ENCODE results near the gene PRR7. TPM values are rescaled to one million over a fixed set of nuclear protein-coding genes. Genes with fewer than 3 reads are reported as not detected.

PRR7 gene
- total RNA-seq, 1 donor from 2014 or later, result 1.7 TPM

GRCh38 chr5:177429248-177430040 lies 17.2 kb upstream of the PRR7 start:
- intact Hi-C loops (cut with DNase I), result no loop called here
- peak overlapping the region; percentile 80 for H3K4me3 ChIP-seq
- no peaks in the 10 kb centered on the region for H3K27me3 ChIP-seq (ENCODE audit: low read depth)
- DNase-seq (peak; percentile 90), ATAC-seq (peak; percentile 2 to 30)
- no peak for TF ChIP-seq CTCF (IDR thresholded peaks at IDR 0.05)
- H3K27ac ChIP-seq, result peak overlapping the region; percentile 90
- H3K4me1 ChIP-seq, result peaks cover 65% of the 10 kb centered on the region
- H3K36me3 ChIP-seq, result peaks cover 36% of the 10 kb centered on the region
- H3K9me3 ChIP-seq, result no peaks in the 10 kb centered on the region

- H3K9me3 ChIP-seq, result no peaks in the 10 kb centered on the region
- H3K36me3 ChIP-seq, result peaks cover 45% of the 10 kb centered on the region
- no peak for TF ChIP-seq CTCF (IDR thresholded peaks at IDR 0.05)
- ATAC-seq (no peak), DNase-seq (no peak)
- H3K27ac ChIP-seq, result peak overlapping the region; percentile 90
- intact Hi-C loops (cut with DNase I), result no loop called here
- H3K4me1 ChIP-seq, result peaks cover 62% of the 10 kb centered on the region
- H3K4me3 ChIP-seq, result no peak overlapping the region
- H3K27me3 ChIP-seq (ENCODE audit: low read depth), result no peaks in the 10 kb centered on the region
Measured at GRCh38 chr5:177430140-177430951, 16.3 kb upstream of the PRR7 start.

- ATAC-seq (no peak), DNase-seq (no peak)
- H3K9me3 ChIP-seq, result no peaks in the 10 kb centered on the region
- TF ChIP-seq CTCF (IDR thresholded peaks at IDR 0.05), result no peak
- peaks cover 58% of the 10 kb centered on the region for H3K4me1 ChIP-seq
- H3K27ac ChIP-seq, result peak overlapping the region; percentile 90
- no peaks in the 10 kb centered on the region for H3K27me3 ChIP-seq (ENCODE audit: low read depth)
- intact Hi-C loops (cut with DNase I), result no loop called here
- H3K4me3 ChIP-seq, result peak overlapping the region; percentile 2
- H3K36me3 ChIP-seq, result peaks cover 51% of the 10 kb centered on the region
Measured at GRCh38 chr5:177430972-177431316, 15.7 kb upstream of the PRR7 start.

- Histone ChIP-seq H3K4me3 (peak overlapping the region; percentile 2), H3K9me3 (no peaks in the 10 kb centered on the region), H3K36me3 (peaks cover 57% of the 10 kb centered on the region), H3K27ac (peak overlapping the region; percentile 90), H3K27me3 (ENCODE audit: low read depth) (no peaks in the 10 kb centered on the region), H3K4me1 (peaks cover 58% of the 10 kb centered on the region)
- intact Hi-C loops (cut with DNase I), result no loop called here
- no peak for TF ChIP-seq CTCF (IDR thresholded peaks at IDR 0.05)
- DNase-seq, result peak; percentile 75
- peak; percentile 4 to 18 for ATAC-seq
Measured at GRCh38 chr5:177431317-177432142, 15.1 kb upstream of the PRR7 start.

GRCh38 chr5:177432143-177432838 lies 14.3 kb upstream of the PRR7 start:
- H3K36me3 ChIP-seq, result peaks cover 64% of the 10 kb centered on the region
- no peak for TF ChIP-seq CTCF (IDR thresholded peaks at IDR 0.05)
- no peak for DNase-seq

More at GRCh38 chr5:177432143-177432838, 14.3 kb upstream of the PRR7 start:
- no peaks in the 10 kb centered on the region for H3K9me3 ChIP-seq
- no peak for ATAC-seq
- no peaks in the 10 kb centered on the region for H3K27me3 ChIP-seq (ENCODE audit: low read depth)
- H3K4me1 ChIP-seq, result peaks cover 56% of the 10 kb centered on the region
- peak overlapping the region; percentile 90 for H3K27ac ChIP-seq
- intact Hi-C loops (cut with DNase I), result no loop called here
- no peak overlapping the region for H3K4me3 ChIP-seq

All from lower lobe of right lung (tissue), 2 donors.